ENCODE results near the gene ZFHX3.

DNA sequence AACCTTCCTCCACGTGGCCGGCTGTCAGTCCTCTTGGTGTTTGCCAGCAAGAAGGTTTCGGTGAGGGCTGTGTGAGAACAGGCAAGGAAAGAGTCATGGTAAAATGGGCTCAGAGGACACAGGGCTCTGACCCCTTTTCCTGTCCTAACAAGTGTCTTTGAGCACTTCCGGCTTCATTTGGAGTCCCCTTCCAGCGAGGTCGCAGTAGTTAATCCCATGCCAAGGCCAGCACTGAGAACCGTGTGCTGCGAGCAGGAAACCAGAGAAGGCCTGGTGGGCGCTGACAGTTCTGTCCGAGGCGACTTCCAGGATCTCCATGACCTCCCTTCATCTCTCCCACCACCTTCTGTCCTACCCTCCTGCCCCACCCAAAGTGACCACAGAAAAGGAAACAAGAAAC is 168.1 kb downstream of the ZFHX3 start:
- TF ChIP-seq, protein P1, sequence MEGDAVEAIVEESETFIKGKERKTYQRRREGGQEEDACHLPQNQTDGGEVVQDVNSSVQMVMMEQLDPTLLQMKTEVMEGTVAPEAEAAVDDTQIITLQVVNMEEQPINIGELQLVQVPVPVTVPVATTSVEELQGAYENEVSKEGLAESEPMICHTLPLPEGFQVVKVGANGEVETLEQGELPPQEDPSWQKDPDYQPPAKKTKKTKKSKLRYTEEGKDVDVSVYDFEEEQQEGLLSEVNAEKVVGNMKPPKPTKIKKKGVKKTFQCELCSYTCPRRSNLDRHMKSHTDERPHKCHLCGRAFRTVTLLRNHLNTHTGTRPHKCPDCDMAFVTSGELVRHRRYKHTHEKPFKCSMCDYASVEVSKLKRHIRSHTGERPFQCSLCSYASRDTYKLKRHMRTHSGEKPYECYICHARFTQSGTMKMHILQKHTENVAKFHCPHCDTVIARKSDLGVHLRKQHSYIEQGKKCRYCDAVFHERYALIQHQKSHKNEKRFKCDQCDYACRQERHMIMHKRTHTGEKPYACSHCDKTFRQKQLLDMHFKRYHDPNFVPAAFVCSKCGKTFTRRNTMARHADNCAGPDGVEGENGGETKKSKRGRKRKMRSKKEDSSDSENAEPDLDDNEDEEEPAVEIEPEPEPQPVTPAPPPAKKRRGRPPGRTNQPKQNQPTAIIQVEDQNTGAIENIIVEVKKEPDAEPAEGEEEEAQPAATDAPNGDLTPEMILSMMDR (conservative IDR thresholded peaks at IDR 0.05; ENCODE audit: low read depth, low read length) = no peak
- TF ChIP-seq EZH2 (IDR thresholded peaks at IDR 0.05; ENCODE audit: borderline replicate concordance, low read depth, low read length, poor library complexity, severe bottlenecking) = no peak

Data from A673 (cell line).